Osteoblast (primary cell): ENCODE data around the gene SDC4. TPM values are rescaled to one million over a fixed set of nuclear protein-coding genes. Genes with fewer than 3 reads are reported as not detected.

Experiments
- DNase-seq: peaks from one replicate; pipeline ENCODE4 v3.0.0; 2011; ENCODE audit warnings: low spot score, mixed read lengths; ENCODE audit not compliant: insufficient read length; ENCODE audit errors: missing footprints
- H2AFZ ChIP-seq: 2 replicates; pipeline ENCODE4 v1.6.0; 2011; ENCODE audit warnings: mild to moderate bottlenecking, low read length
- H3K27ac ChIP-seq: 2 replicates; pipeline ENCODE4 v1.5.1; 2011; ENCODE audit warnings: mild to moderate bottlenecking, low read depth, low read length, moderate library complexity
- H3K27me3 ChIP-seq: 2 replicates; pipeline ENCODE4 v1.6.0; 2012; ENCODE audit warnings: mild to moderate bottlenecking, control low read depth, inconsistent platforms, low read length, moderate library complexity; ENCODE audit not compliant: insufficient read depth
- H3K36me3 ChIP-seq: 2 replicates; pipeline ENCODE4 v1.5.1; 2011; ENCODE audit warnings: mild to moderate bottlenecking, low read length, control low read depth, moderate library complexity; ENCODE audit not compliant: insufficient read depth
- H3K4me1 ChIP-seq: 2 replicates; pipeline ENCODE4 v1.5.1; 2011; ENCODE audit warnings: mild to moderate bottlenecking, low read length, control low read depth, moderate library complexity; ENCODE audit not compliant: insufficient read depth
- H3K4me2 ChIP-seq: 2 replicates; pipeline ENCODE4 v1.6.0; 2011; ENCODE audit warnings: mild to moderate bottlenecking, low read length; ENCODE audit not compliant: insufficient read depth
- H3K4me3 ChIP-seq: fragments of 200-600 bp; sonication (generic); 3 replicates; pipeline ENCODE4 v1.5.1; 2012; ENCODE audit warnings: mild to moderate bottlenecking, low read length, inconsistent platforms; ENCODE audit not compliant: insufficient read depth
- H3K79me2 ChIP-seq: 2 replicates; pipeline ENCODE4 v1.6.0; 2012; ENCODE audit warnings: mild to moderate bottlenecking, low read length, control low read depth, inconsistent platforms; ENCODE audit not compliant: insufficient read depth
- H3K9me3 ChIP-seq: 2 replicates; pipeline ENCODE4 v1.5.1; 2011; ENCODE audit warnings: low read depth, low read length, control low read depth
- H4K20me1 ChIP-seq: 2 replicates; pipeline ENCODE4 v1.6.0; 2012; ENCODE audit warnings: mild to moderate bottlenecking, low read length, control low read depth; ENCODE audit not compliant: insufficient read depth
- total RNA-seq: library from RNA; depleted of rRNA; stranded (reverse); fragments of >200 nt; gene quantifications from 2 replicates; pipeline ENCODE4 v1.2.3, GENCODE V29; 2012
- TF ChIP-seq, protein P1 (sequence below): IDR thresholded peaks from 2 replicates; pipeline ENCODE4 v1.5.1; 2011; ENCODE audit warnings: mild to moderate bottlenecking, low read depth, low read length, moderate library complexity; ENCODE audit errors: extremely low read depth

Gene SDC4
- total RNA-seq, 1 donor = 267 TPM

DNA sequence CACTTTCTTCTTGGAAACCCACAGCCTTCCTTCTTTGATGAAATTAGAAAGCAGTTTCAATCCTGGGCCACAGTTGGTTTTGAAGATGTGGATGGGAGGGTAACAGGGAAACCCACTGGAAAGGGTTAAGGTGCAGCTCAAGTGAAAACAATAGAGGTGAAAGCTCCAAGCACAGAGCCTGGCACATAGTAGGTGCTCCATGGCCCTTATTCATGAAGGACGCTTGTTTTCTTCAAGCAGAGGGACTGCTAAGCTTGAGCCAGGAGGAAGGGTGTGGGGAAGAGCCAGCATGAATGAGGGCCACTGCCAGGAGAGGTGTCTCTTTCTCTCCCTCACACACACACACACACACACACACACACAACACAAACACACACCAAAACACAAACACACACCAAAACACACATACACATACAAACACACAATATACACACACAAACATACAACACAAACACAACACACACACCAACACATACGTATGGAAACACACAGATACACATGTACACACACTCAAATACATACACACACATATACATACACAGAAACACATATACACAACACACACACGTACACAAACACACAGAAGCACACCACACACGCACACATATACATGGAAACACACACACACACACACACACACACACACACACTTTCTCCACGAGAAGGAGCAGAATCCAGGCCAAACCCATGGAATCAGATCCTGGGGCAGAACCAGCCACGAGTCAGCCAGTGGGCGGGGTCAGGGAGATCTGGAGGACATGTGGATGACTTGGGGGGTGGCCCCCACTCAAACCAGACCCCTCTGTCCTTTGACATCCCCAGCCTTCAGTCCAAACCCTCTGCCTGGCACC, 65.3 kb downstream of the SDC4 start:
- TF ChIP-seq, protein P1, sequence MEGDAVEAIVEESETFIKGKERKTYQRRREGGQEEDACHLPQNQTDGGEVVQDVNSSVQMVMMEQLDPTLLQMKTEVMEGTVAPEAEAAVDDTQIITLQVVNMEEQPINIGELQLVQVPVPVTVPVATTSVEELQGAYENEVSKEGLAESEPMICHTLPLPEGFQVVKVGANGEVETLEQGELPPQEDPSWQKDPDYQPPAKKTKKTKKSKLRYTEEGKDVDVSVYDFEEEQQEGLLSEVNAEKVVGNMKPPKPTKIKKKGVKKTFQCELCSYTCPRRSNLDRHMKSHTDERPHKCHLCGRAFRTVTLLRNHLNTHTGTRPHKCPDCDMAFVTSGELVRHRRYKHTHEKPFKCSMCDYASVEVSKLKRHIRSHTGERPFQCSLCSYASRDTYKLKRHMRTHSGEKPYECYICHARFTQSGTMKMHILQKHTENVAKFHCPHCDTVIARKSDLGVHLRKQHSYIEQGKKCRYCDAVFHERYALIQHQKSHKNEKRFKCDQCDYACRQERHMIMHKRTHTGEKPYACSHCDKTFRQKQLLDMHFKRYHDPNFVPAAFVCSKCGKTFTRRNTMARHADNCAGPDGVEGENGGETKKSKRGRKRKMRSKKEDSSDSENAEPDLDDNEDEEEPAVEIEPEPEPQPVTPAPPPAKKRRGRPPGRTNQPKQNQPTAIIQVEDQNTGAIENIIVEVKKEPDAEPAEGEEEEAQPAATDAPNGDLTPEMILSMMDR = no peak
- Histone ChIP-seq H3K79me2 (no peaks in the 10 kb centered on the region), H3K4me3 (no peak overlapping the region), H2AFZ (no peak overlapping the region), H3K27ac (no peak overlapping the region), H3K4me2 (no peak overlapping the region), H3K4me1 (no peaks in the 10 kb centered on the region), H3K27me3 (peaks cover 3% of the 10 kb centered on the region), H3K36me3 (no peaks in the 10 kb centered on the region), H3K9me3 (no peaks in the 10 kb centered on the region), H4K20me1 (no peaks in the 10 kb centered on the region)
- no peak for DNase-seq

DNA sequence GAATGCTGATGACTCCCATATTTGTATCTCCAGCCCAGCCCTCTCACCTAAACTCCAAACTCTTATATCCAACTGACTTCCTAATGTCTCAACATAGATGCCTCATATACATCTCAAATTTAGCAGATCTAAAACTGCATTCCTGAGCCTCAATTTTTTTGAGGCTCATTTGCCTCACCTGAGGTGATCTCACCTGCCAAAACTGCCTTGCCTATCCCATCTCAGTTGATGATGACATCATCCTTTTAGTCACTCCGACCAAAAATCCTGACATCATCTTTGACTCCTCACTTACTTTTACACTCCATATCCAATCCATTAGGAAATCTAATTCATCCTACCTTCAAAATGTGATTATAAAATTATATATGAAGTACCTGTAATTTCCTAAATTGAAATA, 68.2 kb downstream of the SDC4 start:
- no peak overlapping the region for H2AFZ ChIP-seq
- DNase-seq = no peak
- H3K36me3 ChIP-seq = no peaks in the 10 kb centered on the region
- no peak overlapping the region for H3K4me3 ChIP-seq
- peaks cover 4% of the 10 kb centered on the region for H3K27me3 ChIP-seq
- H3K4me1 ChIP-seq = no peaks in the 10 kb centered on the region
- no peaks in the 10 kb centered on the region for H3K79me2 ChIP-seq
- no peaks in the 10 kb centered on the region for H3K9me3 ChIP-seq
- no peak overlapping the region for H3K27ac ChIP-seq
- H4K20me1 ChIP-seq = no peaks in the 10 kb centered on the region
- H3K4me2 ChIP-seq = no peak overlapping the region
- TF ChIP-seq, protein P1 = no peak

DNA sequence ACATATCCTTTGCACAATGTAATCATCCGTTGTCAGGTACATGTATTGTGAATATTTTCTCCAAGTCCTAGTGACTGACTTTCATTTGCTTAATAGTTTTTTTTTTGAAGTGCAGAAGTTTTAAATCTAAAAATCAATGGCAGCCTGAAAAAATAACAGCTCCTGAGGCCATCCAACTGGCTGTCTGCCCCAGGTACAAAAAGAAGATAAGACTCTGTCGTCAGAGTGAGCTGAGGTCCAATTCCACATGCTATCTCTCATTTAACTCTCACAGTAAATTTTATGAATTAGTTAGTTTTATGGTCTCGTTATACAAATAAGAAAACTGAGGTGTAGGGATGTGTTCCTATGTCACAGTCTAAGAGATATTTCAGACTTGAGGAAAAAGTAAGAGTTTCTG, 72.9 kb downstream of the SDC4 start:
- no peak overlapping the region for H3K27ac ChIP-seq
- no peaks in the 10 kb centered on the region for H3K79me2 ChIP-seq
- no peaks in the 10 kb centered on the region for H3K36me3 ChIP-seq
- H3K4me1 ChIP-seq = no peaks in the 10 kb centered on the region
- no peak for DNase-seq
- H2AFZ ChIP-seq = no peak overlapping the region
- no peaks in the 10 kb centered on the region for H3K9me3 ChIP-seq
- TF ChIP-seq, protein P1 = no peak
- no peaks in the 10 kb centered on the region for H4K20me1 ChIP-seq
- peaks cover 27% of the 10 kb centered on the region for H3K27me3 ChIP-seq
- H3K4me2 ChIP-seq = no peak overlapping the region
- no peak overlapping the region for H3K4me3 ChIP-seq

Other genes with a start within 250 kb of the SDC4 start
- gene KCNS1, start 247.3 kb downstream of the SDC4 start, total RNA-seq = 0.59 and 1.1 TPM in 2 replicates
- not detected in 2 replicates for gene WFDC5, start 233.2 kb downstream of the SDC4 start, total RNA-seq
- not detected in 2 replicates for gene WFDC12, start 224.0 kb downstream of the SDC4 start, total RNA-seq
- not detected in 2 replicates for gene PI3, start 173.5 kb downstream of the SDC4 start, total RNA-seq
- not detected in 2 replicates for gene SEMG1, start 141.4 kb downstream of the SDC4 start, total RNA-seq
- not detected in 2 replicates for gene SEMG2, start 127.1 kb downstream of the SDC4 start, total RNA-seq
- gene SLPI, start 93.9 kb downstream of the SDC4 start, total RNA-seq = 1.4 and 2.1 TPM in 2 replicates
- gene RBPJL, start 41.6 kb downstream of the SDC4 start, total RNA-seq = not detected in 2 replicates
- gene MATN4, start 40.1 kb downstream of the SDC4 start, total RNA-seq = under 0.01 TPM in 1 of 2 replicates, not detected in the other
- gene SYS1, start 14.7 kb upstream of the SDC4 start, total RNA-seq = 26.5 and 31.8 TPM in 2 replicates
- gene TP53TG5, start 29.9 kb upstream of the SDC4 start, total RNA-seq = not detected in 2 replicates
- gene DBNDD2, start 59.9 kb upstream of the SDC4 start, total RNA-seq = 8.7 and 13.0 TPM in 2 replicates
- 52.8 and 56.6 TPM in 2 replicates for gene PIGT, start 67.7 kb upstream of the SDC4 start, total RNA-seq
- not detected in 2 replicates for gene WFDC2, start 121.3 kb upstream of the SDC4 start, total RNA-seq
- not detected in 2 replicates for gene SPINT3, start 167.2 kb upstream of the SDC4 start, total RNA-seq
- not detected in 2 replicates for gene WFDC6, start 191.1 kb upstream of the SDC4 start, total RNA-seq
- gene EPPIN, start 199.0 kb upstream of the SDC4 start, total RNA-seq = not detected in 2 replicates
- gene WFDC8, start 230.9 kb upstream of the SDC4 start, total RNA-seq = not detected in 2 replicates